Measurements from ENCODE around the gene LIMK1. TPM values are rescaled to one million over a fixed set of nuclear protein-coding genes. Genes with fewer than 3 reads are reported as not detected.

The LIMK1 gene
- polyA plus RNA-seq, 2 of the 4 experiments (the other 2 are of a cell fraction) = 17.6 to 28.9 TPM

DNA sequence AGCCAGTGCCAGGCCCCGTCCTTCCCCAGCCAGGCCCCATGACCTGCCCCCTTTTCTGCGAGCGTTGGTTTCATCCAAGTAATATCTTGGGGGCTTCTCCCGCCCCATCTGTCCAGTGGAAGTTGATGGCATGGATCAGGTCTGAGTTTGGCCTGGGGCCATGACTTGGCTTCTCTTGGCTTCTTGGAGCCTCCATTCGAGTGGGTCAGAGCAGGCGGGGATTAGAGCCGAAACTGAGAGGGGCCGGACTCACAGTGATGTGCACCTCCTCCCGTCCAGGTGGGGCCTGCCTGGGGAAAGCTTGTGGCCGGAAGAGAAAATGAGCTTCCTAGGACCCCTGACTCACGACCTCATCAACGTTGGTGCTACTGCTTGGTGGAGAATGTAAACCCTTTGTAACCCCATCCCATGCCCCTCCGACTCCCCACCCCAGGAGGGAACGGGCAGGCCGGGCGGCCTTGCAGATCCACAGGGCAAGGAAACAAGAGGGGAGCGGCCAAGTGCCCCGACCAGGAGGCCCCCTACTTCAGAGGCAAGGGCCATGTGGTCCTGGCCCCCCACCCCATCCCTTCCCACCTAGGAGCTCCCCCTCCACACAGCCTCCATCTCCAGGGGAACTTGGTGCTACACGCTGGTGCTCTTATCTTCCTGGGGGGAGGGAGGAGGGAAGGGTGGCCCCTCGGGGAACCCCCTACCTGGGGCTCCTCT, 15.1 kb upstream of the LIMK1 start:
- Histone ChIP-seq H3K4me1 (no peaks in the 10 kb centered on the region), H3K9me3 (no peaks in the 10 kb centered on the region), H3K4me2 (no peak overlapping the region), H3K27ac (no peak overlapping the region), H3K4me3 (no peak overlapping the region)
- no peak for DNase-seq (ENCODE audit: low read depth in 1 of 2, low spot score in 1 of 2)
- no peak for ATAC-seq
- POLR2A ChIA-PET = no interaction called here
- CTCF ChIA-PET = interaction anchor here (0.6 to 5.5 kb wide), 55 partner anchors 8 to 344 kb away, joined by 3 to 45 read pairs (median 5); partner anchors contain the start of genes EIF4H, LAT2 and LIMK1
- no peak for TF ChIP-seq EHF (CRISPR knock-in tag; IDR thresholded peaks at IDR 0.05)
- TF ChIP-seq BCL3 (IDR thresholded peaks at IDR 0.05) = no peak
- TF ChIP-seq TP53 (CRISPR knock-in tag; IDR thresholded peaks at IDR 0.05) = no peak
- no peak for TF ChIP-seq REST (IDR thresholded peaks at IDR 0.05)
- TF ChIP-seq PHF8 (IDR thresholded peaks at IDR 0.05; ENCODE audit: borderline replicate concordance, low read depth) = no peak
- no peak for FAIRE-seq
- 77% methylated on average over 20 of the region's 20 CpGs for WGBS (ENCODE audit: missing lambda C conversion rate)

GRCh38 chr7:74069086-74069541, 14.5 kb upstream of the LIMK1 start:
- Histone ChIP-seq H3K4me1 (no peaks in the 10 kb centered on the region), H3K4me3 (no peak overlapping the region), H3K27ac (no peak overlapping the region), H3K9me3 (no peaks in the 10 kb centered on the region), H3K4me2 (no peak overlapping the region)
- FAIRE-seq (no peak), ATAC-seq (no peak), DNase-seq (ENCODE audit: low read depth in 1 of 2, low spot score in 1 of 2) (no peak)
- TF ChIP-seq KDM1A (IDR thresholded peaks at IDR 0.05; ENCODE audit: low read depth) (no peak), NR3C1 (IDR thresholded peaks at IDR 0.05) (no peak), CEBPB (IDR thresholded peaks at IDR 0.05) (no peak), ZSCAN20 (CRISPR knock-in tag; IDR thresholded peaks at IDR 0.05) (no peak), PHF8 (IDR thresholded peaks at IDR 0.05; ENCODE audit: borderline replicate concordance, low read depth) (no peak), HOXB5 (CRISPR knock-in tag; IDR thresholded peaks at IDR 0.05) (no peak), HEYL (CRISPR knock-in tag; IDR thresholded peaks at IDR 0.05) (no peak), ELK1 (IDR thresholded peaks at IDR 0.05; ENCODE audit: low read depth, low read length) (no peak), CBX2 (IDR thresholded peaks at IDR 0.05; ENCODE audit: borderline replicate concordance, low read depth) (no peak)
- TF ChIP-seq, protein P1, sequence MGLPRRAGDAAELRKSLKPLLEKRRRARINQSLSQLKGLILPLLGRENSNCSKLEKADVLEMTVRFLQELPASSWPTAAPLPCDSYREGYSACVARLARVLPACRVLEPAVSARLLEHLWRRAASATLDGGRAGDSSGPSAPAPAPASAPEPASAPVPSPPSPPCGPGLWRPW (IDR thresholded peaks at IDR 0.05) = no peak
- CTCF ChIA-PET = interaction anchor here (0.8 to 5.5 kb wide), 35 partner anchors 8 to 336 kb away, joined by 3 to 45 read pairs (median 5); partner anchors contain the start of genes EIF4H and LAT2
- whole genome bisulfite sequencing (ENCODE audit: missing lambda C conversion rate) = 86% methylated on average over 16 of the region's 16 CpGs
- POLR2A ChIA-PET = no interaction called here
